Measurements from ENCODE around the gene C1QTNF4.

Gene C1QTNF4

GRCh38 chr11:47587723-47588326, 6.4 kb downstream of the C1QTNF4 start:
- Histone ChIP-seq H3K4ac (ENCODE audit: low read depth, low read length) (no peak overlapping the region), H3K4me2 (ENCODE audit: low read length) (no peak overlapping the region), H3K9ac (ENCODE audit: low read length) (no peak overlapping the region), H4K8ac (ENCODE audit: low read depth, low read length) (no peak overlapping the region), H2BK5ac (ENCODE audit: low read depth, low read length, poor library complexity) (no peak overlapping the region), H2BK12ac (ENCODE audit: low read length) (no peak overlapping the region), H3K4me3 (ENCODE audit: low read depth, low read length) (no peak overlapping the region), H2AK5ac (ENCODE audit: low read length) (no peak overlapping the region), H3K9me3 (ENCODE audit: insufficient read depth, low read depth, low read length) (no peaks in the 10 kb centered on the region), H3K14ac (ENCODE audit: low read length) (no peak overlapping the region), H3K27me3 (ENCODE audit: insufficient read depth, low read length) (peaks cover 6% of the 10 kb centered on the region), H2AFZ (ENCODE audit: insufficient read depth, low read length, poor library complexity) (no peak overlapping the region), H3K27ac (ENCODE audit: low read depth, low read length) (no peak overlapping the region), H2BK120ac (ENCODE audit: insufficient read depth, low read length, poor library complexity) (no peak overlapping the region), H3K36me3 (ENCODE audit: control insufficient read depth in 1 of 2, insufficient read depth in 2 of 2, low read length in 2 of 2) (peaks cover 20 to 22% of the 10 kb centered on the region in 2 experiments), H3K23ac (ENCODE audit: low read length) (no peak overlapping the region), H3K79me1 (ENCODE audit: low read length) (no peaks in the 10 kb centered on the region), H4K12ac (ENCODE audit: low read depth, low read length) (no peak overlapping the region), H3K79me2 (ENCODE audit: control insufficient read depth, insufficient read depth, low read length, poor library complexity) (no peaks in the 10 kb centered on the region), H3K18ac (ENCODE audit: low read length) (no peak overlapping the region), H4K91ac (ENCODE audit: low read depth, low read length) (no peak overlapping the region), H3K4me1 (ENCODE audit: control insufficient read depth in 1 of 2, insufficient read depth in 2 of 2, low read length in 2 of 2) (peaks cover 4 to 7% of the 10 kb centered on the region in 2 experiments)
- peak in 1 of 2 donors; percentile 9 for DNase-seq
- no CpG with 5 or more reads among the region's 14 CpGs for WGBS (ENCODE audit: extremely low coverage, insufficient coverage, insufficient read length)

- H2BK120ac ChIP-seq (ENCODE audit: insufficient read depth, low read length, poor library complexity), result no peak overlapping the region
- H2AFZ ChIP-seq (ENCODE audit: insufficient read depth, low read length, poor library complexity), result no peak overlapping the region
- H3K36me3 ChIP-seq (ENCODE audit: control insufficient read depth in 1 of 2, insufficient read depth in 2 of 2, low read length in 2 of 2), result peaks cover 26 to 28% of the 10 kb centered on the region in 2 experiments
- H3K4me2 ChIP-seq (ENCODE audit: low read length), result no peak overlapping the region
- H4K12ac ChIP-seq (ENCODE audit: low read depth, low read length), result no peak overlapping the region
- H3K79me2 ChIP-seq (ENCODE audit: control insufficient read depth, insufficient read depth, low read length, poor library complexity), result no peaks in the 10 kb centered on the region
- H2BK5ac ChIP-seq (ENCODE audit: low read depth, low read length, poor library complexity), result no peak overlapping the region
- H3K4me1 ChIP-seq (ENCODE audit: control insufficient read depth in 1 of 2, insufficient read depth in 2 of 2, low read length in 2 of 2), result peaks cover 4 to 7% of the 10 kb centered on the region in 2 experiments
- no peak overlapping the region for H3K4me3 ChIP-seq (ENCODE audit: low read depth, low read length)
- H3K27ac ChIP-seq (ENCODE audit: low read depth, low read length), result no peak overlapping the region
- H3K18ac ChIP-seq (ENCODE audit: low read length), result no peak overlapping the region
- no peak overlapping the region for H3K14ac ChIP-seq (ENCODE audit: low read length)
- no peaks in the 10 kb centered on the region for H3K9me3 ChIP-seq (ENCODE audit: insufficient read depth, low read depth, low read length)
- H3K23ac ChIP-seq (ENCODE audit: low read length), result no peak overlapping the region
- H4K91ac ChIP-seq (ENCODE audit: low read depth, low read length), result no peak overlapping the region
- H3K4ac ChIP-seq (ENCODE audit: low read depth, low read length), result no peak overlapping the region
- H3K9ac ChIP-seq (ENCODE audit: low read length), result no peak overlapping the region
- H4K8ac ChIP-seq (ENCODE audit: low read depth, low read length), result no peak overlapping the region
- no peaks in the 10 kb centered on the region for H3K79me1 ChIP-seq (ENCODE audit: low read length)
- no CpG with 5 or more reads among the region's 6 CpGs for WGBS (ENCODE audit: extremely low coverage, insufficient coverage, insufficient read length)
- H3K27me3 ChIP-seq (ENCODE audit: insufficient read depth, low read length), result no peaks in the 10 kb centered on the region
- DNase-seq, result no peak
- no peak overlapping the region for H2BK12ac ChIP-seq (ENCODE audit: low read length)
- H2AK5ac ChIP-seq (ENCODE audit: low read length), result no peak overlapping the region
Observed at GRCh38 chr11:47587039-47587716, 7.0 kb downstream of the C1QTNF4 start.

- no peak within 1 kb of the TSS for H2AFZ ChIP-seq (ENCODE audit: insufficient read depth, low read length, poor library complexity)
- H4K91ac ChIP-seq (ENCODE audit: low read depth, low read length), result no peak within 1 kb of the TSS
- no peaks in the 10 kb centered on the region for H3K27me3 ChIP-seq (ENCODE audit: insufficient read depth, low read length)
- no peak within 1 kb of the TSS for H3K23ac ChIP-seq (ENCODE audit: low read length)
- no peak within 1 kb of the TSS for H3K4me3 ChIP-seq (ENCODE audit: low read depth, low read length)
- H2BK12ac ChIP-seq (ENCODE audit: low read length), result no peak within 1 kb of the TSS
- no peak within 1 kb of the TSS for H2BK5ac ChIP-seq (ENCODE audit: low read depth, low read length, poor library complexity)
- no peak within 1 kb of the TSS for H4K8ac ChIP-seq (ENCODE audit: low read depth, low read length)
- peaks cover 31 to 33% of the 10 kb centered on the region in 2 experiments for H3K36me3 ChIP-seq (ENCODE audit: control insufficient read depth in 1 of 2, insufficient read depth in 2 of 2, low read length in 2 of 2)
- H3K4me1 ChIP-seq (ENCODE audit: control insufficient read depth in 1 of 2, insufficient read depth in 2 of 2, low read length in 2 of 2), result peaks cover 4 to 6% of the 10 kb centered on the region in 2 experiments
- H3K9me3 ChIP-seq (ENCODE audit: insufficient read depth, low read depth, low read length), result no peaks in the 10 kb centered on the region
- H3K79me2 ChIP-seq (ENCODE audit: control insufficient read depth, insufficient read depth, low read length, poor library complexity), result no peaks in the 10 kb centered on the region
- no peaks in the 10 kb centered on the region for H3K79me1 ChIP-seq (ENCODE audit: low read length)
- WGBS (ENCODE audit: extremely low coverage, insufficient coverage, insufficient read length), result no CpG with 5 or more reads among the region's 12 CpGs
- H3K4me2 ChIP-seq (ENCODE audit: low read length), result no peak within 1 kb of the TSS
- H2AK5ac ChIP-seq (ENCODE audit: low read length), result no peak within 1 kb of the TSS
- H3K14ac ChIP-seq (ENCODE audit: low read length), result no peak within 1 kb of the TSS
- no peak within 1 kb of the TSS for H2BK120ac ChIP-seq (ENCODE audit: insufficient read depth, low read length, poor library complexity)
- DNase-seq, result no peak
- no peak within 1 kb of the TSS for H3K18ac ChIP-seq (ENCODE audit: low read length)
- H4K12ac ChIP-seq (ENCODE audit: low read depth, low read length), result no peak within 1 kb of the TSS
- H3K4ac ChIP-seq (ENCODE audit: low read depth, low read length), result no peak within 1 kb of the TSS
- H3K27ac ChIP-seq (ENCODE audit: low read depth, low read length), result no peak within 1 kb of the TSS
- H3K9ac ChIP-seq (ENCODE audit: low read length), result no peak within 1 kb of the TSS
Observed at GRCh38 chr11:47586098-47586855, 7.9 kb downstream of the C1QTNF4 start, which contains the start of gene FAM180B. FAM180B (plus strand) TSS chr11:47586678; CDS start chr11:47586769, 91 bp downstream.

- Histone ChIP-seq H3K9me3 (ENCODE audit: insufficient read depth, low read depth, low read length) (no peaks in the 10 kb centered on the region), H3K23ac (ENCODE audit: low read length) (no peak overlapping the region), H3K9ac (ENCODE audit: low read length) (no peak overlapping the region), H3K79me1 (ENCODE audit: low read length) (peaks cover 3% of the 10 kb centered on the region), H4K91ac (ENCODE audit: low read depth, low read length) (no peak overlapping the region), H3K79me2 (ENCODE audit: control insufficient read depth, insufficient read depth, low read length, poor library complexity) (peaks cover 5% of the 10 kb centered on the region), H4K12ac (ENCODE audit: low read depth, low read length) (no peak overlapping the region), H3K27me3 (ENCODE audit: insufficient read depth, low read length) (no peaks in the 10 kb centered on the region), H2AK5ac (ENCODE audit: low read length) (no peak overlapping the region), H3K4me1 (ENCODE audit: control insufficient read depth in 1 of 2, insufficient read depth in 2 of 2, low read length in 2 of 2) (peaks cover 0 to 6% of the 10 kb centered on the region in 2 experiments), H3K4me2 (ENCODE audit: low read length) (no peak overlapping the region), H3K14ac (ENCODE audit: low read length) (no peak overlapping the region), H3K36me3 (ENCODE audit: control insufficient read depth in 1 of 2, insufficient read depth in 2 of 2, low read length in 2 of 2) (peaks cover 36 to 40% of the 10 kb centered on the region in 2 experiments), H2BK5ac (ENCODE audit: low read depth, low read length, poor library complexity) (no peak overlapping the region), H3K18ac (ENCODE audit: low read length) (no peak overlapping the region), H2BK120ac (ENCODE audit: insufficient read depth, low read length, poor library complexity) (no peak overlapping the region), H3K4me3 (ENCODE audit: low read depth, low read length) (no peak overlapping the region), H4K8ac (ENCODE audit: low read depth, low read length) (no peak overlapping the region), H3K27ac (ENCODE audit: low read depth, low read length) (no peak overlapping the region), H3K4ac (ENCODE audit: low read depth, low read length) (no peak overlapping the region), H2AFZ (ENCODE audit: insufficient read depth, low read length, poor library complexity) (no peak overlapping the region), H2BK12ac (ENCODE audit: low read length) (no peak overlapping the region)
- no CpG with 5 or more reads among the region's 5 CpGs for WGBS (ENCODE audit: extremely low coverage, insufficient coverage, insufficient read length)
- no peak for DNase-seq
Observed at GRCh38 chr11:47583844-47584243, 10.4 kb downstream of the C1QTNF4 start.

All from trophoblast cell (in vitro differentiated cells and primary cell).